HepG2 (cell line): ENCODE measurements around the gene TLDC2. TPM values are rescaled to one million over a fixed set of nuclear protein-coding genes. Genes with fewer than 3 reads are reported as not detected.

Experiments used
- GTF2F1 ChIP-seq: fragments of 150-350 bp; IDR thresholded peaks from 2 replicates; pipeline ENCODE4 v1.6.1; 2014; ENCODE audit warnings: low read length
- HHEX ChIP-seq: IDR thresholded peaks from 2 replicates; pipeline ENCODE4 v1.6.1; 2016; ENCODE audit warnings: control low read depth
- HOXA7 ChIP-seq: sonication (generic); formaldehyde crosslinking; IDR thresholded peaks from 2 replicates; pipeline ENCODE4 v1.8.1; 2022; ENCODE audit warnings: mild to moderate bottlenecking, missing genetic modification reagents, moderate library complexity
- MZF1 ChIP-seq: sonication (generic); formaldehyde crosslinking; IDR thresholded peaks from 2 replicates; pipeline ENCODE4 v1.8.1; 2023; ENCODE audit warnings: mild to moderate bottlenecking, missing genetic modification reagents, borderline replicate concordance
- NCOA1 ChIP-seq: sonication (generic); formaldehyde crosslinking; IDR thresholded peaks from 2 replicates; pipeline ENCODE4 v1.9.0; 2021; ENCODE audit warnings: missing genetic modification reagents
- NFE2L1 ChIP-seq: sonication (generic); formaldehyde crosslinking; IDR thresholded peaks from 2 replicates; pipeline ENCODE4 v1.4.0; 2020; ENCODE audit warnings: missing genetic modification reagents, mild to moderate bottlenecking, borderline replicate concordance
- RARG ChIP-seq: sonication (generic); formaldehyde crosslinking; IDR thresholded peaks from 2 replicates; pipeline ENCODE4 v1.4.0; 2020; ENCODE audit warnings: low read depth, mild to moderate bottlenecking, missing genetic modification reagents
- REXO4 ChIP-seq: sonication (generic); formaldehyde crosslinking; IDR thresholded peaks from 2 replicates; pipeline ENCODE4 v1.8.0; 2022; ENCODE audit warnings: missing genetic modification reagents, mild to moderate bottlenecking, borderline replicate concordance
- SAP130 ChIP-seq: IDR thresholded peaks from 2 replicates; pipeline ENCODE4 v1.6.1; 2016; ENCODE audit warnings: low read depth
- SP2 ChIP-seq: sonication (generic); formaldehyde crosslinking; IDR thresholded peaks from 2 replicates; pipeline ENCODE4 v1.5.1; 2020; ENCODE audit warnings: mild to moderate bottlenecking, missing genetic modification reagents
- U2AF1 ChIP-seq: fragments of 200-400 bp; formaldehyde crosslinking; optimal IDR thresholded peaks from 2 replicates; pipeline ENCODE3; 2017; ENCODE audit warnings: mild to moderate bottlenecking, low read depth, low read length
- ZBTB21 ChIP-seq: sonication (generic); formaldehyde crosslinking; IDR thresholded peaks from 2 replicates; pipeline ENCODE4 v1.4.0; 2020; ENCODE audit warnings: missing genetic modification reagents
- ZC3H4 ChIP-seq: sonication (generic); formaldehyde crosslinking; IDR thresholded peaks from 2 replicates; pipeline ENCODE4 v1.4.0; 2020; ENCODE audit warnings: missing genetic modification reagents, borderline replicate concordance
- ZNF207 ChIP-seq: fragments of 450-650 bp; IDR thresholded peaks from 2 replicates; pipeline ENCODE4 v1.6.1; 2016; ENCODE audit warnings: antibody characterized with exemption, borderline replicate concordance
- ZNF235 ChIP-seq: sonication (generic); formaldehyde crosslinking; IDR thresholded peaks from 2 replicates; pipeline ENCODE4 v1.8.1; 2023; ENCODE audit warnings: mild to moderate bottlenecking, missing genetic modification reagents, borderline replicate concordance
- ZNF468 ChIP-seq: sonication (generic); formaldehyde crosslinking; IDR thresholded peaks from 2 replicates; pipeline ENCODE4 v1.8.0; 2022; ENCODE audit warnings: mild to moderate bottlenecking, moderate library complexity, missing genetic modification reagents
- ZNF660 ChIP-seq: sonication (generic); formaldehyde crosslinking; IDR thresholded peaks from 2 replicates; pipeline ENCODE4 v1.5.1; 2020; ENCODE audit warnings: mild to moderate bottlenecking, low read depth, missing genetic modification reagents, borderline replicate concordance
- ZNF772 ChIP-seq: sonication (generic); formaldehyde crosslinking; IDR thresholded peaks from 2 replicates; pipeline ENCODE4 v1.5.0; 2020; ENCODE audit warnings: mild to moderate bottlenecking, missing genetic modification reagents
- ZNF782 ChIP-seq: sonication (generic); formaldehyde crosslinking; IDR thresholded peaks from 2 replicates; pipeline ENCODE4 v1.4.0; 2020; ENCODE audit warnings: missing genetic modification reagents, mild to moderate bottlenecking, borderline replicate concordance
- ZNF879 ChIP-seq: sonication (generic); formaldehyde crosslinking; IDR thresholded peaks from 2 replicates; pipeline ENCODE4 v1.8.1; 2023; ENCODE audit warnings: missing genetic modification reagents
- polyA plus RNA-seq, 8 experiments: library from polyadenylated mRNA; depleted of rRNA in 3 of 8; stranded (reverse) in 7 of 8; unstranded in 1 of 8; fragments of >200 nt; fragmentation: Illumina TruSeq in 4 of 8; extraction: Trizol in 4 of 8; gene quantifications; 2 replicates each; pipeline versions ENCODE4 v1.2.1 to v1.2.3, GENCODE V29; 2011 to 2016; ENCODE audit warnings: low read depth in 4 of 8, missing spikeins in 1 of 8, mixed read lengths in 1 of 8; ENCODE audit not compliant: insufficient read depth in 1 of 8
- total RNA-seq, 5 experiments: library from RNA; depleted of rRNA; stranded (reverse); fragments of >200 nt; fragmentation: Illumina TruSeq; extraction: Trizol; gene quantifications; 2 replicates each; pipeline ENCODE4 v1.2.3, GENCODE V29; 2016; ENCODE audit warnings: low read depth in 1 of 5
- TF ChIP-seq, protein P1 (sequence below): sonication (generic); formaldehyde crosslinking; IDR thresholded peaks from 2 replicates; pipeline ENCODE4 v1.4.0; 2020; ENCODE audit warnings: missing genetic modification reagents
- TF ChIP-seq, protein P2 (sequence below): sonication (generic); formaldehyde crosslinking; conservative IDR thresholded peaks from 2 replicates; pipeline ENCODE4 v1.8.0; 2022; ENCODE audit warnings: mild to moderate bottlenecking, moderate library complexity, missing genetic modification reagents
- TF ChIP-seq, protein P3 (sequence below): sonication (generic); formaldehyde crosslinking; IDR thresholded peaks from 2 replicates; pipeline ENCODE4 v1.5.1; 2020; ENCODE audit warnings: missing genetic modification reagents, mild to moderate bottlenecking, borderline replicate concordance
- TF ChIP-seq, protein P4 (sequence below): sonication (generic); formaldehyde crosslinking; IDR thresholded peaks from 2 replicates; pipeline ENCODE4 v1.5.1; 2020; ENCODE audit warnings: missing genetic modification reagents, mild to moderate bottlenecking, borderline replicate concordance

TLDC2 gene
- total and polyA plus RNA-seq, 2 of the 13 experiments (the other 11 are each of a cell fraction or from before 2014, with no cell fraction given): 1.5 to 1.6 TPM

DNA sequence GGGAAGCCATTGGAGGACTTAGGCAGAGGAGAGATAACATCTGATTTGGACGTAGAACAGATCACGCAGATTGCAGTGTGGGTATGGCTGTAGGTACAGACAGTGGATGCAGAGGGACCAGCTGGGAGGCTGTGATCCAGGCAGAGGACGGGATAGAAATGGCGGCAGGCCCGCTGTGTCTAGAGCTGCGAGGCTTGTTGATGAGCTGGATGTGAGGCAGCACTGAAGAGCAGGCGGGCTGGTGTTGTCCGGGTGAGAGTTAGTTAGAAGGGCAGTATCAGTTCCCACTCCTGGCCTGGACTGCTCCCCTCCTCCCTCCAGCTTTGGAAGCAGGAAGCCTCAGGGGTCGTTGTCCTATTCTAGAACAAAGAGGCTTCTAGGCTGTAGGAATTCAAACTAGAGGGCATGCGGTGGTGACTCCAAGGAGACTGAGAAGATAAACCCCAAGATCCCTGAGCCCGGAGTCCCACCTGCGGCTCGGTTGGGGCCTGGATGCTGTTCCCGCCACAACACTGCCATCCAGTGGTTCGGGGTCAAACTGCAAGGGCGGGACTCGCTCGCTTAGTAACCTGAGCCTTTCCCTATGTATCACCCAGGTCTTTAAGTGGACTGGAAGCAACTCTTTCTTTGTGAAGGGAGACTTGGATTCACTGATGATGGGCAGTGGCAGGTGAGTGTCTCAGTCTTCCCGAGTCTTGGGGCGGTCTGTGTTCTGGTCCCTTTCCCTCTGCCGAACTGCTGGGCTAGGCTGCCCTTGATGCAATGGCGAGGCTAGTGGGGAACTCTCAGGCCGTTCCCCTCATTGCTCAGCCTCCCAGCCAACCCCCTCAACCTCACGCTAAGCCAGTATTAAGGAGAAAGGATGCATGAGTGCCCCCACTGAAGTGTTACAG lies 11.2 kb downstream of the TLDC2 start (continued):
- TF ChIP-seq, protein P1, sequence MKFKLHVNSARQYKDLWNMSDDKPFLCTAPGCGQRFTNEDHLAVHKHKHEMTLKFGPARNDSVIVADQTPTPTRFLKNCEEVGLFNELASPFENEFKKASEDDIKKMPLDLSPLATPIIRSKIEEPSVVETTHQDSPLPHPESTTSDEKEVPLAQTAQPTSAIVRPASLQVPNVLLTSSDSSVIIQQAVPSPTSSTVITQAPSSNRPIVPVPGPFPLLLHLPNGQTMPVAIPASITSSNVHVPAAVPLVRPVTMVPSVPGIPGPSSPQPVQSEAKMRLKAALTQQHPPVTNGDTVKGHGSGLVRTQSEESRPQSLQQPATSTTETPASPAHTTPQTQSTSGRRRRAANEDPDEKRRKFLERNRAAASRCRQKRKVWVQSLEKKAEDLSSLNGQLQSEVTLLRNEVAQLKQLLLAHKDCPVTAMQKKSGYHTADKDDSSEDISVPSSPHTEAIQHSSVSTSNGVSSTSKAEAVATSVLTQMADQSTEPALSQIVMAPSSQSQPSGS: peak; percentile 55; the same call in 1 of the 2 replicates
- TF ChIP-seq U2AF1 (no peak), ZNF468 (CRISPR knock-in tag) (no peak), ZNF660 (no peak), ZNF235 (CRISPR knock-in tag) (0 out of 2 replicates have a peak, but pooled peaks have one; percentile 92), NFE2L1 (CRISPR knock-in tag) (no peak; the same call in 1 of the 2 replicates), GTF2F1 (0 out of 2 replicates have a peak, but pooled peaks have one; percentile 28), ZNF879 (no peak), ZNF772 (CRISPR knock-in tag) (no peak), ZC3H4 (CRISPR knock-in tag) (no peak), HHEX (CRISPR knock-in tag) (no peak), REXO4 (CRISPR knock-in tag) (no peak), MZF1 (no peak), NCOA1 (CRISPR knock-in tag) (peak; percentile 78), RARG (no peak), ZNF782 (0 out of 2 replicates have a peak, but pooled peaks have one; percentile 41), SAP130 (CRISPR knock-in tag) (peak; percentile 64), SP2 (no peak), ZBTB21 (0 out of 2 replicates have a peak, but pooled peaks have one; percentile 53), HOXA7 (CRISPR knock-in tag) (no peak), ZNF207 (no peak)
- TF ChIP-seq, protein P2, sequence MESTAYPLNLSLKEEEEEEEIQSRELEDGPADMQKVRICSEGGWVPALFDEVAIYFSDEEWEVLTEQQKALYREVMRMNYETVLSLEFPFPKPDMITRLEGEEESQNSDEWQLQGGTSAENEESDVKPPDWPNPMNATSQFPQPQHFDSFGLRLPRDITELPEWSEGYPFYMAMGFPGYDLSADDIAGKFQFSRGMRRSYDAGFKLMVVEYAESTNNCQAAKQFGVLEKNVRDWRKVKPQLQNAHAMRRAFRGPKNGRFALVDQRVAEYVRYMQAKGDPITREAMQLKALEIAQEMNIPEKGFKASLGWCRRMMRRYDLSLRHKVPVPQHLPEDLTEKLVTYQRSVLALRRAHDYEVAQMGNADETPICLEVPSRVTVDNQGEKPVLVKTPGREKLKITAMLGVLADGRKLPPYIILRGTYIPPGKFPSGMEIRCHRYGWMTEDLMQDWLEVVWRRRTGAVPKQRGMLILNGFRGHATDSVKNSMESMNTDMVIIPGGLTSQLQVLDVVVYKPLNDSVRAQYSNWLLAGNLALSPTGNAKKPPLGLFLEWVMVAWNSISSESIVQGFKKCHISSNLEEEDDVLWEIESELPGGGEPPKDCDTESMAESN (CRISPR knock-in tag): peak; percentile 52; the same call in 1 of the 2 replicates
- TF ChIP-seq, protein P3, sequence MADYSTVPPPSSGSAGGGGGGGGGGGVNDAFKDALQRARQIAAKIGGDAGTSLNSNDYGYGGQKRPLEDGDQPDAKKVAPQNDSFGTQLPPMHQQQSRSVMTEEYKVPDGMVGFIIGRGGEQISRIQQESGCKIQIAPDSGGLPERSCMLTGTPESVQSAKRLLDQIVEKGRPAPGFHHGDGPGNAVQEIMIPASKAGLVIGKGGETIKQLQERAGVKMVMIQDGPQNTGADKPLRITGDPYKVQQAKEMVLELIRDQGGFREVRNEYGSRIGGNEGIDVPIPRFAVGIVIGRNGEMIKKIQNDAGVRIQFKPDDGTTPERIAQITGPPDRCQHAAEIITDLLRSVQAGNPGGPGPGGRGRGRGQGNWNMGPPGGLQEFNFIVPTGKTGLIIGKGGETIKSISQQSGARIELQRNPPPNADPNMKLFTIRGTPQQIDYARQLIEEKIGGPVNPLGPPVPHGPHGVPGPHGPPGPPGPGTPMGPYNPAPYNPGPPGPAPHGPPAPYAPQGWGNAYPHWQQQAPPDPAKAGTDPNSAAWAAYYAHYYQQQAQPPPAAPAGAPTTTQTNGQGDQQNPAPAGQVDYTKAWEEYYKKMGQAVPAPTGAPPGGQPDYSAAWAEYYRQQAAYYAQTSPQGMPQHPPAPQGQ (CRISPR knock-in tag): 0 out of 2 replicates have a peak, but pooled peaks have one; percentile 69
- TF ChIP-seq, protein P4, sequence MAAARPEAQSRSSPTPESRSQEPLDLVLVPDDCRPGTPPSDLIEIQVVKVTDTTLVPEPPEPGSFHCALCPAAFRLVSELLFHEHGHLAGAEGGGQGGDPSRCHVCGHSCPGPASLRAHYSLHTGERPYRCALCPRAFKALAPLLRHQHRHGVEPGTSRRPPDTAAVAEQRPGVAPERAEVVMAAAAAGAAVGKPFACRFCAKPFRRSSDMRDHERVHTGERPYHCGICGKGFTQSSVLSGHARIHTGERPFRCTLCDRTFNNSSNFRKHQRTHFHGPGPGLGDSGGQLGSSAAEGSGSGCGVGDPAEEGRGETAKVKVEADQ (CRISPR knock-in tag): no peak
